ENCODE data around the gene PRKACG.

The PRKACG gene

GRCh38 chr9:68981789-68982188 is 32.1 kb downstream of the PRKACG start:
- DNase-seq (ENCODE audit: low spot score), result no peak

GRCh38 chr9:68980341-68980914 is 33.5 kb downstream of the PRKACG start:
- no peak for DNase-seq (ENCODE audit: low spot score)

GRCh38 chr9:68979538-68980314 is 34.2 kb downstream of the PRKACG start:
- DNase-seq (ENCODE audit: low spot score), result no peak

GRCh38 chr9:68978501-68978900 is 35.4 kb downstream of the PRKACG start:
- DNase-seq (ENCODE audit: low spot score), result no peak

GRCh38 chr9:68978066-68978465 is 35.8 kb downstream of the PRKACG start:
- DNase-seq (ENCODE audit: low spot score), result no peak

- no peak for DNase-seq (ENCODE audit: low spot score)
Observed at GRCh38 chr9:68975365-68976043, 38.4 kb downstream of the PRKACG start.

GRCh38 chr9:68974901-68975300 is 39.0 kb downstream of the PRKACG start:
- DNase-seq (ENCODE audit: low spot score), result no peak

GRCh38 chr9:68974431-68974830 is 39.5 kb downstream of the PRKACG start:
- no peak for DNase-seq (ENCODE audit: low spot score)

GRCh38 chr9:68973619-68974018 is 40.3 kb downstream of the PRKACG start:
- no peak for DNase-seq (ENCODE audit: low spot score)

GRCh38 chr9:68970151-68970550 is 43.8 kb downstream of the PRKACG start:
- DNase-seq (ENCODE audit: low spot score), result no peak

- no peak for DNase-seq (ENCODE audit: low spot score)
Observed at GRCh38 chr9:68969538-68969937, 44.4 kb downstream of the PRKACG start.

GRCh38 chr9:68967800-68968199 is 46.1 kb downstream of the PRKACG start:
- no peak for DNase-seq (ENCODE audit: low spot score)

- no peak for DNase-seq (ENCODE audit: low spot score)
Observed at GRCh38 chr9:68966496-68966944, 47.4 kb downstream of the PRKACG start.

GRCh38 chr9:68964765-68965164 is 49.1 kb downstream of the PRKACG start:
- DNase-seq (ENCODE audit: low spot score), result no peak

- DNase-seq (ENCODE audit: low spot score), result no peak
Observed at GRCh38 chr9:68964102-68964541, 49.8 kb downstream of the PRKACG start.

GRCh38 chr9:68963416-68963815 is 50.5 kb downstream of the PRKACG start:
- no peak for DNase-seq (ENCODE audit: low spot score)

All from putamen (tissue), 1 donor.